HG02588 (cell line): ENCODE results near the gene TNNT3.

ENCODE experiments used
- ATAC-seq: cut with Tn5 transposase; IDR thresholded peaks from one replicate; pipeline ENCODE4 v1.9.1; 2021; ENCODE audit warnings: mild to moderate bottlenecking, moderate library complexity; ENCODE audit not compliant: unreplicated experiment

TNNT3 gene

GRCh38 chr11:1894759-1895158 is 24.7 kb upstream of the TNNT3 start:
- ATAC-seq = no peak

GRCh38 chr11:1896468-1896867 is 23.0 kb upstream of the TNNT3 start:
- no peak for ATAC-seq

- no peak for ATAC-seq
Measured at GRCh38 chr11:1896923-1897322, 22.6 kb upstream of the TNNT3 start.

GRCh38 chr11:1899090-1899489 is 20.4 kb upstream of the TNNT3 start:
- no peak for ATAC-seq

GRCh38 chr11:1899686-1900085 is 19.8 kb upstream of the TNNT3 start:
- no peak for ATAC-seq

- no peak for ATAC-seq
Measured at GRCh38 chr11:1906181-1906580, 13.3 kb upstream of the TNNT3 start.

- no peak for ATAC-seq
Measured at GRCh38 chr11:1906611-1907423, 12.7 kb upstream of the TNNT3 start.

GRCh38 chr11:1908618-1909017 is 10.9 kb upstream of the TNNT3 start:
- ATAC-seq = no peak

GRCh38 chr11:1909524-1909923 is 10.0 kb upstream of the TNNT3 start:
- no peak for ATAC-seq

GRCh38 chr11:1912289-1912878 is 7.1 kb upstream of the TNNT3 start:
- no peak for ATAC-seq

GRCh38 chr11:1913271-1914060 is 6.0 kb upstream of the TNNT3 start:
- ATAC-seq = no peak

GRCh38 chr11:1915795-1916131 is 3.7 kb upstream of the TNNT3 start:
- ATAC-seq = no peak

- no peak for ATAC-seq
Measured at GRCh38 chr11:1916132-1916985, 3.1 kb upstream of the TNNT3 start.

GRCh38 chr11:1916986-1917522 is 2.4 kb upstream of the TNNT3 start:
- no peak for ATAC-seq

GRCh38 chr11:1917523-1918435 is 1.7 kb upstream of the TNNT3 start:
- ATAC-seq = no peak

- ATAC-seq = no peak
Measured at GRCh38 chr11:1918436-1919315, 827 bp upstream of the TNNT3 start.

- ATAC-seq = no peak
Measured at GRCh38 chr11:1920128-1920908, 815 bp downstream of the TNNT3 start.
